Spleen (tissue), 7 donors: ENCODE data around the gene CAMSAP2.

Experiments used
- POLR2A ChIP-seq, 3 donors: fragments of 450-650 bp; IDR thresholded peaks; one replicate each; pipeline ENCODE4 v1.5.1; 2017; ENCODE audit warnings: antibody characterized with exemption in 3 of 3, mild to moderate bottlenecking in 1 of 3
- POLR2AphosphoS5 ChIP-seq, 3 donors: sonication (generic); formaldehyde crosslinking; IDR thresholded peaks; one replicate each; pipeline ENCODE4 v1.5.1; 2017; ENCODE audit warnings: antibody characterized with exemption in 3 of 3
- TF ChIP-seq, protein P1 (sequence below), 11 experiments: fragments of 200-600 bp in 7 of 11; fragments of 450-650 bp in 4 of 11; sonication (generic) in 4 of 11; IDR thresholded peaks in 8 of 11; conservative IDR thresholded peaks in 3 of 11; 1 replicate in 7 of 11; 2 replicates in 4 of 11; pipeline versions ENCODE4 v1.4.0 to v1.8.0; 2016 to 2021; ENCODE audit warnings: antibody characterized with exemption in 11 of 11, inconsistent platforms in 4 of 11, mild to moderate bottlenecking in 1 of 11
- donor health status: DM: no; HTN: no; CAD: no; lungs with moderate emphysema.
- donor health status: DM: no; HTN: no; CAD: no.
- donor health status: DM: no; HTN: no; CAD: no.

DNA sequence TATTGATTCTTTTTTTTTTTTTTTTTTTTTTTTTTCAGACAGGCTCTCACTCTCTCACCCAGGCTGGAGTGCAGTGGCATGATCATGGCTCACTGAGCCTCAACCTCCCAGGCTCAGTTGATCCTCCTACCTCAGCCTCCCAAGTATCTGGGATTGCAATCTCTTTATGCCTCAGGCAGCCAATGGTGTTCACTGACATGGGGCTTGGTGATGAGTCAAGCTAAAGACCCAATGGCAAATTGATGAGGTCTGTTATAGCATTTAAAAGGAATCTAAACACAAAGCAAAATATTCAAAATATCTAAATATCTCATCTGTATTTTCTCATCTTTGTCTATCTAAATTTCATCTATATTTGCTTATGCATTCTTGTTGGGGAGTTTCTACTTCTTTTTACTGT lies 30.5 kb upstream of the CAMSAP2 start:
- TF ChIP-seq POLR2A (IDR thresholded peaks at IDR 0.05) (no peak), POLR2AphosphoS5 (IDR thresholded peaks at IDR 0.05) (no peak)
- TF ChIP-seq, protein P1, sequence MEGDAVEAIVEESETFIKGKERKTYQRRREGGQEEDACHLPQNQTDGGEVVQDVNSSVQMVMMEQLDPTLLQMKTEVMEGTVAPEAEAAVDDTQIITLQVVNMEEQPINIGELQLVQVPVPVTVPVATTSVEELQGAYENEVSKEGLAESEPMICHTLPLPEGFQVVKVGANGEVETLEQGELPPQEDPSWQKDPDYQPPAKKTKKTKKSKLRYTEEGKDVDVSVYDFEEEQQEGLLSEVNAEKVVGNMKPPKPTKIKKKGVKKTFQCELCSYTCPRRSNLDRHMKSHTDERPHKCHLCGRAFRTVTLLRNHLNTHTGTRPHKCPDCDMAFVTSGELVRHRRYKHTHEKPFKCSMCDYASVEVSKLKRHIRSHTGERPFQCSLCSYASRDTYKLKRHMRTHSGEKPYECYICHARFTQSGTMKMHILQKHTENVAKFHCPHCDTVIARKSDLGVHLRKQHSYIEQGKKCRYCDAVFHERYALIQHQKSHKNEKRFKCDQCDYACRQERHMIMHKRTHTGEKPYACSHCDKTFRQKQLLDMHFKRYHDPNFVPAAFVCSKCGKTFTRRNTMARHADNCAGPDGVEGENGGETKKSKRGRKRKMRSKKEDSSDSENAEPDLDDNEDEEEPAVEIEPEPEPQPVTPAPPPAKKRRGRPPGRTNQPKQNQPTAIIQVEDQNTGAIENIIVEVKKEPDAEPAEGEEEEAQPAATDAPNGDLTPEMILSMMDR (IDR thresholded peaks at IDR 0.05 in 8 of 11, conservative IDR thresholded peaks at IDR 0.05 in 3 of 11) = no peak
